GM23248 (cell line): ENCODE data around the gene EEA1. TPM values are rescaled to one million over a fixed set of nuclear protein-coding genes. Genes with fewer than 3 reads are reported as not detected.

Experiments used
- DNase-seq: peaks from one replicate; pipeline ENCODE4 v3.0.0-alpha.2; 2015
- H2AFZ ChIP-seq: fragments of 200-600 bp; sonication (generic); 2 replicates; pipeline ENCODE4 v1.6.1; 2016; ENCODE audit warnings: antibody characterized with exemption
- H3F3A ChIP-seq: fragments of 200-600 bp; sonication (generic); 2 replicates; pipeline ENCODE4 v1.6.1; 2016; ENCODE audit warnings: mild to moderate bottlenecking, antibody characterized with exemption, mixed run types; ENCODE audit not compliant: insufficient read depth
- H3K27ac ChIP-seq: fragments of 200-600 bp; sonication (generic); 2 replicates; pipeline ENCODE4 v1.5.1; 2016; ENCODE audit warnings: mild to moderate bottlenecking
- H3K27me3 ChIP-seq: fragments of 200-600 bp; sonication (generic); replicated peaks from 2 replicates; pipeline ENCODE4 v1.6.1; 2016; ENCODE audit warnings: mild to moderate bottlenecking; ENCODE audit not compliant: insufficient read depth
- H3K36me3 ChIP-seq: fragments of 200-600 bp; sonication (generic); 2 replicates; pipeline ENCODE4 v1.6.1; 2016; ENCODE audit warnings: low read depth, mild to moderate bottlenecking
- H3K4me1 ChIP-seq: fragments of 200-600 bp; sonication (generic); 2 replicates; pipeline ENCODE4 v1.6.1; 2016; ENCODE audit warnings: mild to moderate bottlenecking; ENCODE audit not compliant: insufficient read depth
- H3K4me2 ChIP-seq: fragments of 200-600 bp; sonication (generic); one replicate; pipeline ENCODE4 v1.6.1; 2016; ENCODE audit warnings: mild to moderate bottlenecking; ENCODE audit not compliant: unreplicated experiment
- H3K4me3 ChIP-seq: fragments of 200-600 bp; sonication (generic); 2 replicates; pipeline ENCODE4 v1.5.1; 2016; ENCODE audit warnings: mild to moderate bottlenecking
- H3K79me2 ChIP-seq: fragments of 200-600 bp; sonication (generic); 2 replicates; pipeline ENCODE4 v1.6.1; 2016; ENCODE audit warnings: mild to moderate bottlenecking; ENCODE audit not compliant: insufficient read depth
- H3K9ac ChIP-seq: fragments of 200-600 bp; sonication (generic); 2 replicates; pipeline ENCODE4 v1.6.1; 2016; ENCODE audit warnings: mild to moderate bottlenecking
- H3K9me2 ChIP-seq: fragments of 200-600 bp; sonication (generic); 2 replicates; pipeline ENCODE4 v1.6.1; 2016; ENCODE audit warnings: mixed run types, mild to moderate bottlenecking, moderate library complexity; ENCODE audit not compliant: insufficient read depth
- H3K9me3 ChIP-seq: fragments of 200-600 bp; sonication (generic); one replicate; pipeline ENCODE4 v1.6.1; 2017; ENCODE audit warnings: low read depth
- H4K20me1 ChIP-seq: fragments of 200-600 bp; sonication (generic); 2 replicates; pipeline ENCODE4 v1.6.0; 2016; ENCODE audit not compliant: insufficient read depth
- EZH2 ChIP-seq: fragments of 200-600 bp; sonication (generic); IDR thresholded peaks from 2 replicates; pipeline ENCODE4 v1.6.1; 2018; ENCODE audit warnings: antibody characterized with exemption, mild to moderate bottlenecking; ENCODE audit not compliant: insufficient read depth, poor library complexity, severe bottlenecking
- EZH2phosphoT487 ChIP-seq: fragments of 200-600 bp; sonication (generic); IDR thresholded peaks from 2 replicates; pipeline ENCODE4 v1.6.1; 2018; ENCODE audit warnings: antibody characterized with exemption, moderate library complexity, mild to moderate bottlenecking, low read depth; ENCODE audit not compliant: insufficient read depth
- WGBS, 2 experiments: methylation state at CpG; one replicate each; pipeline ENCODE4 v1.1.6; 2015 to 2017; ENCODE audit warnings: low lambda C conversion rate in 2 of 2, low coverage in 1 of 2; ENCODE audit errors: missing lambda C conversion rate in 2 of 2; 5-methylcytosine and 5-hydroxymethylcytosine counted together
- in situ Hi-C: fragments of 300-500 bp; cut with MboI; formaldehyde crosslinking; loops from 2 replicates; pipeline ENCODE4 v1.15.0; 2020
- polyA plus RNA-seq: library from polyadenylated mRNA; unstranded; fragments of >200 nt; fragmentation: Nextera tagmentation; extraction: Ambion mirVana; gene quantifications from 2 replicates; pipeline ENCODE4 v1.2.1, GENCODE V29; 2016
- total RNA-seq: library from RNA; depleted of rRNA; stranded (reverse); fragments of >200 nt; shearing (Covaris generic); gene quantifications from 2 replicates; pipeline ENCODE4 v1.2.3, GENCODE V29; 2014

Gene EEA1
- total and polyA plus RNA-seq, 2 experiments from 2014 or later = 17.8 to 55.7 TPM

DNA sequence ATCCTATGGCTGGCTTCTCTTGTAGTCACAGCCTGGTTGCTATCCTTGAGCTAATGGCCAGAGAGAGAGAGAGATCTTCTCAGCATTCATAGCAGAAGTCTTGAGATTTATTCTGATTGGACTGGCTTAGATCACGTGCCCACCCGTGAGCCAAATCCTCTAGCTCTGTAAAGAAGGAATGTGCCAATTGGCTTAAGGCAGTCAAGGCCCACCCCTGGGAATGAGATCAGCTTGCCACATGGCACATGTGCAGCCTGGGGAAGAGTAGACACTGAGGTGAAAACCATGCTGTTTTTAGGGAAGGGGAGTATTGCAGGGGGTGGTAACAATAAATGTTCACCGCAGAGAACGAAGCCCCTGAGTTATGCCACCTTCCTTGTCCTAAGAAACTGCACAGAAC lies 190.0 kb downstream of the EEA1 start:
- TF ChIP-seq EZH2 = no peak
- TF ChIP-seq EZH2phosphoT487 = no peak
- H3K27me3 ChIP-seq = no peaks in the 10 kb centered on the region
- H3K79me2 ChIP-seq = no peaks in the 10 kb centered on the region
- H3K9ac ChIP-seq = no peak overlapping the region
- no peaks in the 10 kb centered on the region for H3K9me3 ChIP-seq
- no peak overlapping the region for H2AFZ ChIP-seq
- H3K4me2 ChIP-seq = no peak overlapping the region
- H4K20me1 ChIP-seq = no peaks in the 10 kb centered on the region
- in situ Hi-C loops = no loop called here
- H3K9me2 ChIP-seq = no peaks in the 10 kb centered on the region
- 0 out of 2 replicates have a peak, but pooled peaks cover 8% of the 10 kb centered on the region for H3F3A ChIP-seq
- H3K27ac ChIP-seq = no peak overlapping the region
- whole genome bisulfite sequencing, 2 experiments = 47 to 49% methylated on average over 4 of the region's 4 CpGs
- H3K4me3 ChIP-seq = no peak overlapping the region
- H3K4me1 ChIP-seq = peaks cover 12% of the 10 kb centered on the region
- peak; percentile 26 for DNase-seq
- H3K36me3 ChIP-seq = no peaks in the 10 kb centered on the region

DNA sequence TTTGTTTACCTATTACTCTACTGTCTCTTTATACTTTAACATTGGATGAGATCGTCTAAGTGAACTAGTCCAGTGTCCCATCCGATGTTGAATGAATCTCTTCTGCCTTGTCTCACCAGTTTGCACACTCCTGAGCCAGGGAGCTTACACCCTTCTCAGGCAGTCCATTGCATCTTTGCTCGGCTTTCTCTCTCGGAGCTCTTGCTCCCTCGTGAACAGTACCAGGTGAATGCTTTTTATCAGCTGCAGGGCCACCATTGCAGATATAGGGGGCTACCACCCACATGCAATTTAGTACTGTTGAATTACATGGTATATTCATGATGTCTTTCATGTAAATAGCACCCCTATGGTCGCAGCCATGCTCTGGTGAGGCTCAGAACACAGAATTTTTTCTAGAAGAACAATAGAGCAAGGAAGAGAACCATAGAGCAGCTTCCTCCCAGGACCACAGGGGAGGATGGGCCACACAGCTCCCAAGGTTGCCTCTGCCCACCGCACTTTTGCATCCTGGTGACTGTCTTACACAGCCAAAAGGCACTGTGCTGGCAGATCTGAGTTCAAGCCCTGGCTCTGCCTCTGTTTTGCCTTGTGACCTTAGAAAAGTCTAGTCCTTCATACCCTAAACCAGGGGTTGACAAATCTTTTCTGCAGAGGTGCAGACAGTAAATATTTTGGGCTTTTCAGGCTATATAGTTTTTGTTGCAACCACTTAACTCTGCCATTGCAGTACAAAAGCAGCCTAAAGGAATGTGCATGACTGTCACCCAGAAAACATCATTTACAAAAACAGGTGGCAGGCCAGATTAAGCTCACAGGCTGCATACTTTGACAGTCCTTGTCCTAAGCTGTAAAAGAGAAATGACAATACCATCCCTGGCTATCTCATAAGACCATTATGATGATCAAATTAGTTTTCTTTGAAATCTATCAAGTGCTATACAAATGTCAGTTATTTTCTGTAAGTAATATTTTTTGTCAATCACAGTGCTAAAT lies 190.9 kb downstream of the EEA1 start:
- H3K4me2 ChIP-seq = no peak overlapping the region

GRCh38 chr12:92736605-92737004 lies 192.5 kb downstream of the EEA1 start:
- Histone ChIP-seq H3K27ac (no peak overlapping the region), H3K4me1 (peaks cover 12% of the 10 kb centered on the region), H3K4me2 (no peak overlapping the region), H3K9me2 (no peaks in the 10 kb centered on the region), H3K9me3 (no peaks in the 10 kb centered on the region), H4K20me1 (no peaks in the 10 kb centered on the region), H3K79me2 (no peaks in the 10 kb centered on the region), H3K27me3 (no peaks in the 10 kb centered on the region), H2AFZ (no peak overlapping the region), H3F3A (0 out of 2 replicates have a peak, but pooled peaks cover 8% of the 10 kb centered on the region), H3K4me3 (no peak overlapping the region), H3K9ac (no peak overlapping the region), H3K36me3 (no peaks in the 10 kb centered on the region)
- WGBS, 2 experiments = 73% methylated on average over 6 of the region's 6 CpGs
- TF ChIP-seq EZH2phosphoT487 (no peak), EZH2 (no peak)
- in situ Hi-C loops = no loop called here
- no peak for DNase-seq

More for the DNA sequence above, 190.9 kb downstream of the EEA1 start:
- H3K4me3 ChIP-seq = no peak overlapping the region
- no peak overlapping the region for H2AFZ ChIP-seq
- 83 to 89% methylated on average over 7 of the region's 7 CpGs for WGBS, 2 experiments
- no peaks in the 10 kb centered on the region for H4K20me1 ChIP-seq
- DNase-seq = no peak
- H3K9me2 ChIP-seq = no peaks in the 10 kb centered on the region
- H3K27me3 ChIP-seq = no peaks in the 10 kb centered on the region
- H3K27ac ChIP-seq = no peak overlapping the region
- H3K79me2 ChIP-seq = no peaks in the 10 kb centered on the region
- H3F3A ChIP-seq = 0 out of 2 replicates have a peak, but pooled peaks cover 8% of the 10 kb centered on the region
- no peaks in the 10 kb centered on the region for H3K9me3 ChIP-seq
- no peak overlapping the region for H3K9ac ChIP-seq
- H3K4me1 ChIP-seq = peaks cover 12% of the 10 kb centered on the region
- TF ChIP-seq EZH2phosphoT487 (no peak), EZH2 (no peak)
- in situ Hi-C loops = no loop called here
- H3K36me3 ChIP-seq = no peaks in the 10 kb centered on the region

DNA sequence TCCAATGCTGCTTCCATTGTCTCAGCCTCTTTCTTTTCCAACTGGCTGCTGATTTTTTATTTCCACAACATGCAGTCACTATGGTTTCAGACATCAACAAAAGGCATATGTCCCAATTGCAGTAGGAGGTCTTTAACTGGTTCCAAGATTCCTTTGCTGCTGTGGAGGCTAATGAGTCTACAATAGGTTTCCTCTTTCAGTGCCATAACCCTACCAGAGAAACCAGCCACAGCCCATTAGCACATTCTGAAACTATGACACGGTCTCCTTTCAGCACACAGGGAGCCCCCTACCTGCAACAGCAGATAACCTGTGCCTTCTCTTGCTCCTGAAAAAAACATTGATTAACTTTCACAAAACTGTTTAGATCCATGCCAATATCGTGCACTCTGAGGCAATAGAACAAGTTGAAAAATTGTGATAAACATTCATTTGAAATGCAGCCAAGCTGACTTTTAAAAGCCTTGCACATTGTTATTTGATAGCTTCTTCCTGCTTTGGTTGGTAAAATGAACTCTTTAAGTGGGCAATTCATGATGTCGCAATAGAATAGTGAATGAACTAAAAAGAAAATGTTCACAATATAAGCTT lies 193.9 kb downstream of the EEA1 start:
- Histone ChIP-seq H4K20me1 (no peaks in the 10 kb centered on the region), H3F3A (0 out of 2 replicates have a peak, but pooled peaks cover 8% of the 10 kb centered on the region), H3K36me3 (no peaks in the 10 kb centered on the region), H3K4me1 (peaks cover 12% of the 10 kb centered on the region), H3K4me3 (0 out of 2 replicates have a peak overlapping the region, but pooled peaks have one; percentile 12), H3K27ac (peak overlapping the region; percentile 83), H3K27me3 (no peaks in the 10 kb centered on the region), H2AFZ (peak overlapping the region; percentile 36; the same call in 1 of the 2 replicates), H3K79me2 (no peaks in the 10 kb centered on the region), H3K4me2 (peak overlapping the region; percentile 36), H3K9me3 (no peaks in the 10 kb centered on the region), H3K9ac (peak overlapping the region; percentile 59), H3K9me2 (no peaks in the 10 kb centered on the region)
- in situ Hi-C loops = no loop called here
- TF ChIP-seq EZH2 = no peak
- no peak for TF ChIP-seq EZH2phosphoT487
- DNase-seq = peak; percentile 90
- 35 to 38% methylated on average over 3 of the region's 3 CpGs for WGBS, 2 experiments
